Breast epithelium (tissue), 3 donors: ENCODE data around the gene TMEFF2.

Experiments used
- POLR2A ChIP-seq: fragments of 450-650 bp; IDR thresholded peaks from one replicate; pipeline ENCODE4 v1.6.1; 2016; ENCODE audit warnings: antibody characterized with exemption, mild to moderate bottlenecking, moderate library complexity
- TF ChIP-seq, protein P1 (sequence below), 3 donors: fragments of 450-650 bp; IDR thresholded peaks; one replicate each; pipeline ENCODE4 v1.5.1; 2016 to 2017; ENCODE audit warnings: antibody characterized with exemption in 3 of 3, mild to moderate bottlenecking in 3 of 3, moderate library complexity in 3 of 3

DNA sequence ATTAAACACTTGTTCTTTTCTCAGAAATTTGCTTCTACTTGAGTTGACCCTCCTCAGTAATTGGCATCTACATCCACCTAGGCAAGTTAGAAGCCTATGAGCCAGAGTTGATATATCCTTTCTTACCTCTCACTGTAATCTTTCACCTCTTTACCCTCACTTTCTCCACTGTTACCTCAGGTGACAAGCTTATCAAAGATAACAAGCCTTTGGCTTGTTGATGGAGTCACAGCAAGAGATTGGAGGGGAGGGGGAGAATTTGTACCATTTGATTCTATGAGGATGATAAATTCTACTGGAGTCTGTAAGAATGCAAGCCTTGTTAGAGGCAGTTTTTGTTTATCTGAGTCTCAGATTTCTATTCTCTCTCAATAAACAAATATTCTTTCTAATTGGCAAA lies 176.9 kb downstream of the TMEFF2 start:
- TF ChIP-seq POLR2A: no peak
- TF ChIP-seq, protein P1, sequence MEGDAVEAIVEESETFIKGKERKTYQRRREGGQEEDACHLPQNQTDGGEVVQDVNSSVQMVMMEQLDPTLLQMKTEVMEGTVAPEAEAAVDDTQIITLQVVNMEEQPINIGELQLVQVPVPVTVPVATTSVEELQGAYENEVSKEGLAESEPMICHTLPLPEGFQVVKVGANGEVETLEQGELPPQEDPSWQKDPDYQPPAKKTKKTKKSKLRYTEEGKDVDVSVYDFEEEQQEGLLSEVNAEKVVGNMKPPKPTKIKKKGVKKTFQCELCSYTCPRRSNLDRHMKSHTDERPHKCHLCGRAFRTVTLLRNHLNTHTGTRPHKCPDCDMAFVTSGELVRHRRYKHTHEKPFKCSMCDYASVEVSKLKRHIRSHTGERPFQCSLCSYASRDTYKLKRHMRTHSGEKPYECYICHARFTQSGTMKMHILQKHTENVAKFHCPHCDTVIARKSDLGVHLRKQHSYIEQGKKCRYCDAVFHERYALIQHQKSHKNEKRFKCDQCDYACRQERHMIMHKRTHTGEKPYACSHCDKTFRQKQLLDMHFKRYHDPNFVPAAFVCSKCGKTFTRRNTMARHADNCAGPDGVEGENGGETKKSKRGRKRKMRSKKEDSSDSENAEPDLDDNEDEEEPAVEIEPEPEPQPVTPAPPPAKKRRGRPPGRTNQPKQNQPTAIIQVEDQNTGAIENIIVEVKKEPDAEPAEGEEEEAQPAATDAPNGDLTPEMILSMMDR (IDR thresholded peaks at IDR 0.05): no peak
